RWPE1 (cell line): ENCODE measurements around the gene ANKRD35.

ENCODE experiments used
- CTCF ChIA-PET: fragments of 350-600 bp; sonication (Branson Sonifier 250); formaldehyde crosslinking; extraction: SDS; loops from one replicate; lab custom pipeline; 2021; lab: Yijun Ruan, JAX
- POLR2A ChIA-PET: fragments of 400-600 bp; formaldehyde crosslinking; extraction: SDS; loops from one replicate; lab custom pipeline; 2020; ENCODE audit warnings: antibody characterized with exemption; ENCODE audit not compliant: low non-redundant PET; lab: Yijun Ruan, JAX
- DNase-seq: peaks from one replicate; pipeline ENCODE4 v3.0.0; 2012; ENCODE audit warnings: low spot score
- H3K27ac ChIP-seq: fragments of 450-650 bp; 2 replicates; pipeline ENCODE4 v1.5.1; 2017
- CTCF ChIP-seq: fragments of 450-650 bp; conservative IDR thresholded peaks from 2 replicates; pipeline ENCODE4 v1.5.1; 2017; ENCODE audit warnings: low read depth, mild to moderate bottlenecking

ANKRD35 gene

GRCh38 chr1:145895471-145895870 lies 9.8 kb upstream of the ANKRD35 start:
- no peak overlapping the region for H3K27ac ChIP-seq
- ChIA-PET CTCF (interaction anchor here (0.7 to 1.2 kb wide), 2 partner anchors 13 to 14 kb away, joined by 3 to 5 read pairs; partner anchors contain the start of gene ITGA10), POLR2A (no interaction called here)
- no peak for DNase-seq
- no peak for TF ChIP-seq CTCF

GRCh38 chr1:145893306-145894055 lies 7.8 kb upstream of the ANKRD35 start:
- no peak for TF ChIP-seq CTCF
- peak overlapping the region; percentile 99 for H3K27ac ChIP-seq
- POLR2A ChIA-PET, result no interaction called here
- no peak for DNase-seq
- CTCF ChIA-PET, result interaction anchor here (1.4 to 2.6 kb wide), 5 partner anchors 16 to 121 kb away, joined by 3 to 19 read pairs (median 10); partner anchors contain the start of genes ITGA10, NUDT17 and PIAS3

GRCh38 chr1:145892486-145893087 lies 6.9 kb upstream of the ANKRD35 start:
- CTCF ChIA-PET, result interaction anchor here (0.6 to 2.6 kb wide), 22 partner anchors 9 to 147 kb away, joined by 3 to 27 read pairs (median 6); partner anchors contain the start of genes ITGA10, NUDT17, PIAS3 and RBM8A

GRCh38 chr1:145891587-145892485 lies 6.2 kb upstream of the ANKRD35 start:
- peak overlapping the region; percentile 99 for H3K27ac ChIP-seq
- peak; percentile 98 for DNase-seq
- POLR2A ChIA-PET, result no interaction called here
- TF ChIP-seq CTCF, result peak; percentile 99
- CTCF ChIA-PET, result interaction anchor here (0.6 to 2.6 kb wide), 26 partner anchors 8 to 147 kb away, joined by 3 to 27 read pairs (median 5); partner anchors contain the start of genes ITGA10, NUDT17, PIAS3 and RBM8A

More at GRCh38 chr1:145892486-145893087, 6.9 kb upstream of the ANKRD35 start:
- DNase-seq, result no peak
- POLR2A ChIA-PET, result no interaction called here
- peak overlapping the region; percentile 99 for H3K27ac ChIP-seq
- no peak for TF ChIP-seq CTCF

GRCh38 chr1:145891143-145891542 lies 5.5 kb upstream of the ANKRD35 start:
- peak overlapping the region; percentile 99 for H3K27ac ChIP-seq
- ChIA-PET CTCF (interaction anchor here (0.6 to 2.6 kb wide), 21 partner anchors 8 to 120 kb away, joined by 3 to 27 read pairs (median 6); partner anchors contain the start of genes ITGA10, NUDT17, PIAS3 and RBM8A), POLR2A (no interaction called here)
- DNase-seq, result no peak
- no peak for TF ChIP-seq CTCF

GRCh38 chr1:145889722-145890121 lies 4.1 kb upstream of the ANKRD35 start:
- POLR2A ChIA-PET, result no interaction called here
- H3K27ac ChIP-seq, result no peak overlapping the region; the same call in 1 of the 2 replicates
- DNase-seq, result no peak
- no peak for TF ChIP-seq CTCF
- CTCF ChIA-PET, result interaction anchor here (0.6 kb wide), 2 partner anchors 21 to 28 kb away, joined by 3 to 7 read pairs; no protein-coding TSS in a partner anchor
